ENCODE data around the gene DENND6B. TPM values are rescaled to one million over a fixed set of nuclear protein-coding genes. Genes with fewer than 3 reads are reported as not detected.

The DENND6B gene
- total and polyA plus RNA-seq, 2 experiments from 2014 or later, result 0.71 to 1.3 TPM

DNA sequence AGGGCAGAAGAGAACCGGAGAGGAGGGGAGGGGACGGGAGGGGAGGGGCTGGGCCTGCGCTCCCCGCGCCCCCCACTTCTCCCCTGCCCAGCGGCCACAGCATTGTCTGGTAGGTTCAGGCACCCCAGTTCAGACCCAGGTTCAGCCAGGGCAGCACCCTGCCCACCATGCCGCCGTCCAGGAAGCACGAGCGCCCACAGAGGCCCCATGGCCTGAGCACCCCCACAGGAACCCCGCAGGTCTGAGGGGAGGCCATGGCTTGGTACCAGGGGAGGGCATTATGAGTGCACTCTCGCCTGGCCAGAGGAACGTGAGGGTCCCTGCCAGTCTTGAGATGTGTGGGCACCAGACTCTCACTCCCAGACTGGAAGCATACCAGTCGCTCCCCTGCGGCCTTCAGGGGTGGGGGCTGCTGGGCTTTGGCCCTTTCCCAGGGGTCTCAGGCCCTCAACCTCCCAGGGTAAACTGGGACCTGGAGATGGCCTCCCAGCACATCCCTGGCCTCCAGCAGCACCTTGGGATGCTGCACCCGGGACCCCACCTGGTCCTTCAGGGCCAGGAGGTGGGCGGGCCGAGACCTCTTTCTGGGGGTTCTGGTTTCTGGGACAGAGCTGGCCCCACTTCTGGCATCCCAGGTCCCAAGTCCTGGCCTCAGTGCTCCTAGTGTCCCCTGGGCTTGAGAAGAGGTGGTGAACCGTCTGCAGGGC, 18.8 kb downstream of the DENND6B start:
- no peak overlapping the region for H3K4me3 Mint-ChIP-seq
- Histone ChIP-seq H3K4me1 (ENCODE audit: insufficient read depth) (peaks cover 19% of the 10 kb centered on the region; the same call in 1 of the 2 replicates), H2AFZ (no peak overlapping the region), H3K4me3 (no peak overlapping the region), H3K79me2 (replicated peaks; ENCODE audit: insufficient read depth) (no peaks in the 10 kb centered on the region), H3K36me3 (ENCODE audit: insufficient read depth) (no peaks in the 10 kb centered on the region), H3K27ac (ENCODE audit: low read depth) (no peak overlapping the region), H3K27me3 (ENCODE audit: insufficient read depth) (peaks cover 11% of the 10 kb centered on the region), H3F3A (replicated peaks; ENCODE audit: low read depth) (0 out of 2 replicates have a peak, but pooled peaks cover 6% of the 10 kb centered on the region), H4K20me1 (replicated peaks; ENCODE audit: insufficient read depth) (peaks cover 5% of the 10 kb centered on the region), H3K4me2 (no peak overlapping the region), H3K9me2 (ENCODE audit: insufficient read depth) (no peaks in the 10 kb centered on the region)
- H3K36me3 Mint-ChIP-seq (ENCODE audit: low read depth), result no peaks in the 10 kb centered on the region
- ATAC-seq (no peak), DNase-seq (ENCODE audit: low spot score) (no peak)
- TF ChIP-seq ETS1 (IDR thresholded peaks at IDR 0.05) (no peak), CREB1 (CRISPR knock-in tag; IDR thresholded peaks at IDR 0.05; ENCODE audit: low read depth) (no peak), JUNB (IDR thresholded peaks at IDR 0.05; ENCODE audit: unreplicated experiment) (no peak), ZNF114 (CRISPR knock-in tag; IDR thresholded peaks at IDR 0.05) (no peak), EZH2 (IDR thresholded peaks at IDR 0.05; ENCODE audit: low read depth, unreplicated experiment) (no peak), ZNF331 (CRISPR knock-in tag; IDR thresholded peaks at IDR 0.05; ENCODE audit: low read depth) (no peak), NANOG (IDR thresholded peaks at IDR 0.05; ENCODE audit: borderline replicate concordance) (no peak), STAT1 (IDR thresholded peaks at IDR 0.05; ENCODE audit: unreplicated experiment) (no peak), EZH2phosphoT487 (IDR thresholded peaks at IDR 0.05; ENCODE audit: unreplicated experiment) (no peak)
- TF ChIP-seq, protein P1, sequence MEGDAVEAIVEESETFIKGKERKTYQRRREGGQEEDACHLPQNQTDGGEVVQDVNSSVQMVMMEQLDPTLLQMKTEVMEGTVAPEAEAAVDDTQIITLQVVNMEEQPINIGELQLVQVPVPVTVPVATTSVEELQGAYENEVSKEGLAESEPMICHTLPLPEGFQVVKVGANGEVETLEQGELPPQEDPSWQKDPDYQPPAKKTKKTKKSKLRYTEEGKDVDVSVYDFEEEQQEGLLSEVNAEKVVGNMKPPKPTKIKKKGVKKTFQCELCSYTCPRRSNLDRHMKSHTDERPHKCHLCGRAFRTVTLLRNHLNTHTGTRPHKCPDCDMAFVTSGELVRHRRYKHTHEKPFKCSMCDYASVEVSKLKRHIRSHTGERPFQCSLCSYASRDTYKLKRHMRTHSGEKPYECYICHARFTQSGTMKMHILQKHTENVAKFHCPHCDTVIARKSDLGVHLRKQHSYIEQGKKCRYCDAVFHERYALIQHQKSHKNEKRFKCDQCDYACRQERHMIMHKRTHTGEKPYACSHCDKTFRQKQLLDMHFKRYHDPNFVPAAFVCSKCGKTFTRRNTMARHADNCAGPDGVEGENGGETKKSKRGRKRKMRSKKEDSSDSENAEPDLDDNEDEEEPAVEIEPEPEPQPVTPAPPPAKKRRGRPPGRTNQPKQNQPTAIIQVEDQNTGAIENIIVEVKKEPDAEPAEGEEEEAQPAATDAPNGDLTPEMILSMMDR (conservative IDR thresholded peaks at IDR 0.05; ENCODE audit: low read depth in 2 of 2), result no peak
- TF ChIP-seq, protein P2, sequence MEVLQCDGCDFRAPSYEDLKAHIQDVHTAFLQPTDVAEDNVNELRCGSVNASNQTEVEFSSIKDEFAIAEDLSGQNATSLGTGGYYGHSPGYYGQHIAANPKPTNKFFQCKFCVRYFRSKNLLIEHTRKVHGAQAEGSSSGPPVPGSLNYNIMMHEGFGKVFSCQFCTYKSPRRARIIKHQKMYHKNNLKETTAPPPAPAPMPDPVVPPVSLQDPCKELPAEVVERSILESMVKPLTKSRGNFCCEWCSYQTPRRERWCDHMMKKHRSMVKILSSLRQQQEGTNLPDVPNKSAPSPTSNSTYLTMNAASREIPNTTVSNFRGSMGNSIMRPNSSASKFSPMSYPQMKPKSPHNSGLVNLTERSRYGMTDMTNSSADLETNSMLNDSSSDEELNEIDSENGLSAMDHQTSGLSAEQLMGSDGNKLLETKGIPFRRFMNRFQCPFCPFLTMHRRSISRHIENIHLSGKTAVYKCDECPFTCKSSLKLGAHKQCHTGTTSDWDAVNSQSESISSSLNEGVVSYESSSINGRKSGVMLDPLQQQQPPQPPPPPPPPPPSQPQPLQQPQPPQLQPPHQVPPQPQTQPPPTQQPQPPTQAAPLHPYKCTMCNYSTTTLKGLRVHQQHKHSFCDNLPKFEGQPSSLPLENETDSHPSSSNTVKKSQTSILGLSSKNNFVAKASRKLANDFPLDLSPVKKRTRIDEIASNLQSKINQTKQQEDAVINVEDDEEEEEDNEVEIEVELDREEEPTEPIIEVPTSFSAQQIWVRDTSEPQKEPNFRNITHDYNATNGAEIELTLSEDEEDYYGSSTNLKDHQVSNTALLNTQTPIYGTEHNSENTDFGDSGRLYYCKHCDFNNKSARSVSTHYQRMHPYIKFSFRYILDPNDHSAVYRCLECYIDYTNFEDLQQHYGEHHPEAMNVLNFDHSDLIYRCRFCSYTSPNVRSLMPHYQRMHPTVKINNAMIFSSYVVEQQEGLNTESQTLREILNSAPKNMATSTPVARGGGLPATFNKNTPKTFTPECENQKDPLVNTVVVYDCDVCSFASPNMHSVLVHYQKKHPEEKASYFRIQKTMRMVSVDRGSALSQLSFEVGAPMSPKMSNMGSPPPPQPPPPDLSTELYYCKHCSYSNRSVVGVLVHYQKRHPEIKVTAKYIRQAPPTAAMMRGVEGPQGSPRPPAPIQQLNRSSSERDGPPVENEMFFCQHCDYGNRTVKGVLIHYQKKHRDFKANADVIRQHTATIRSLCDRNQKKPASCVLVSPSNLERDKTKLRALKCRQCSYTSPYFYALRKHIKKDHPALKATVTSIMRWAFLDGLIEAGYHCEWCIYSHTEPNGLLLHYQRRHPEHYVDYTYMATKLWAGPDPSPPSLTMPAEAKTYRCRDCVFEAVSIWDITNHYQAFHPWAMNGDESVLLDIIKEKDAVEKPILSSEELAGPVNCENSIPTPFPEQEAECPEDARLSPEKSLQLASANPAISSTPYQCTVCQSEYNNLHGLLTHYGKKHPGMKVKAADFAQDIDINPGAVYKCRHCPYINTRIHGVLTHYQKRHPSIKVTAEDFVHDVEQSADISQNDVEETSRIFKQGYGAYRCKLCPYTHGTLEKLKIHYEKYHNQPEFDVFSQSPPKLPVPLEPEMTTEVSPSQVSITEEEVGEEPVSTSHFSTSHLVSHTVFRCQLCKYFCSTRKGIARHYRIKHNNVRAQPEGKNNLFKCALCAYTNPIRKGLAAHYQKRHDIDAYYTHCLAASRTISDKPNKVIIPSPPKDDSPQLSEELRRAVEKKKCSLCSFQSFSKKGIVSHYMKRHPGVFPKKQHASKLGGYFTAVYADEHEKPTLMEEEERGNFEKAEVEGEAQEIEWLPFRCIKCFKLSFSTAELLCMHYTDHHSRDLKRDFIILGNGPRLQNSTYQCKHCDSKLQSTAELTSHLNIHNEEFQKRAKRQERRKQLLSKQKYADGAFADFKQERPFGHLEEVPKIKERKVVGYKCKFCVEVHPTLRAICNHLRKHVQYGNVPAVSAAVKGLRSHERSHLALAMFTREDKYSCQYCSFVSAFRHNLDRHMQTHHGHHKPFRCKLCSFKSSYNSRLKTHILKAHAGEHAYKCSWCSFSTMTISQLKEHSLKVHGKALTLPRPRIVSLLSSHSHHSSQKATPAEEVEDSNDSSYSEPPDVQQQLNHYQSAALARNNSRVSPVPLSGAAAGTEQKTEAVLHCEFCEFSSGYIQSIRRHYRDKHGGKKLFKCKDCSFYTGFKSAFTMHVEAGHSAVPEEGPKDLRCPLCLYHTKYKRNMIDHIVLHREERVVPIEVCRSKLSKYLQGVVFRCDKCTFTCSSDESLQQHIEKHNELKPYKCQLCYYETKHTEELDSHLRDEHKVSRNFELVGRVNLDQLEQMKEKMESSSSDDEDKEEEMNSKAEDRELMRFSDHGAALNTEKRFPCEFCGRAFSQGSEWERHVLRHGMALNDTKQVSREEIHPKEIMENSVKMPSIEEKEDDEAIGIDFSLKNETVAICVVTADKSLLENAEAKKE (CRISPR knock-in tag; IDR thresholded peaks at IDR 0.05), result no peak
- peaks cover 28% of the 10 kb centered on the region for H3K27me3 Mint-ChIP-seq (ENCODE audit: insufficient read depth, low read depth, poor library complexity)
- no peak overlapping the region for H3K27ac Mint-ChIP-seq
- peaks cover 20% of the 10 kb centered on the region for H3K4me1 Mint-ChIP-seq
- no peaks in the 10 kb centered on the region for H3K9me3 Mint-ChIP-seq

All from GM23338 (cell line).